Stimulated activated CD8-positive, alpha-beta memory T cell treated with anti-CD3 and anti-CD28 coated beads, Interleukin-4, amount 100 ng/mL, for 1 hour (primary cell): ENCODE results near the gene ZYG11B.
"Not testable (repeated sequence)": the region's sequence is repeated elsewhere in the genome, so short reads cannot be mapped to it uniquely, and the experiment has no call there.

Experiments
- DNase-seq, 2 donors: peaks; one replicate each; pipeline ENCODE4 v3.0.0-alpha.2; 2020; ENCODE audit warnings: low read depth in 2 of 2, low spot score in 1 of 2

Gene ZYG11B

GRCh38 chr1:52706941-52707926 lies 19.0 kb upstream of the ZYG11B start:
- no peak for DNase-seq

- no peak for DNase-seq
These were observed 18.2 kb upstream of the ZYG11B start for GRCh38 chr1:52707927-52708655.

GRCh38 chr1:52709016-52709415 lies 17.2 kb upstream of the ZYG11B start:
- no peak for DNase-seq

GRCh38 chr1:52713590-52713989 lies 12.7 kb upstream of the ZYG11B start:
- DNase-seq = no peak

GRCh38 chr1:52715296-52715695 lies 11.0 kb upstream of the ZYG11B start:
- not testable (repeated sequence) for DNase-seq

GRCh38 chr1:52723260-52723659 lies 3.0 kb upstream of the ZYG11B start:
- no peak for DNase-seq

GRCh38 chr1:52725903-52726264 lies 369 bp upstream of the ZYG11B start:
- DNase-seq = no peak

- DNase-seq = no peak
These were observed 897 bp downstream of the ZYG11B start for GRCh38 chr1:52727114-52727586.

- no peak for DNase-seq
These were observed 1.9 kb downstream of the ZYG11B start for GRCh38 chr1:52727956-52728656.

GRCh38 chr1:52733368-52733767 lies 7.1 kb downstream of the ZYG11B start:
- no peak for DNase-seq

GRCh38 chr1:52735371-52735770 lies 9.1 kb downstream of the ZYG11B start:
- DNase-seq = not testable (repeated sequence)

- DNase-seq = no peak
These were observed 11.9 kb downstream of the ZYG11B start for GRCh38 chr1:52738148-52738547.

- DNase-seq = no peak
These were observed 12.6 kb downstream of the ZYG11B start for GRCh38 chr1:52738893-52739292.

- no peak for DNase-seq
These were observed 13.6 kb downstream of the ZYG11B start for GRCh38 chr1:52739699-52740467.

GRCh38 chr1:52741259-52741658 lies 15.0 kb downstream of the ZYG11B start:
- DNase-seq = no peak

GRCh38 chr1:52746189-52746588 lies 19.9 kb downstream of the ZYG11B start:
- no peak for DNase-seq

- DNase-seq = no peak
These were observed 21.2 kb downstream of the ZYG11B start for GRCh38 chr1:52747450-52747849.

GRCh38 chr1:52748119-52748518 lies 21.9 kb downstream of the ZYG11B start:
- DNase-seq = no peak

GRCh38 chr1:52749496-52749895 lies 23.2 kb downstream of the ZYG11B start:
- DNase-seq = not testable (repeated sequence)

- not testable (repeated sequence) for DNase-seq
These were observed 23.9 kb downstream of the ZYG11B start for GRCh38 chr1:52750139-52750538.
